SK-MEL-5 (cell line): ENCODE data around the gene VN1R4. TPM values are rescaled to one million over a fixed set of nuclear protein-coding genes. Genes with fewer than 3 reads are reported as not detected.
A peak's percentile ranks its signal among the peaks of the same experiment; 100 is the strongest.
"Not testable (repeated sequence)": the region's sequence is repeated elsewhere in the genome, so short reads cannot be mapped to it uniquely, and the experiment has no call there.

ENCODE experiments used
- DNase-seq: peaks from one replicate; pipeline ENCODE4 v3.0.0-alpha.2; 2016; ENCODE audit warnings: low read depth, low spot score
- in situ Hi-C: cut with HindIII; loops from 2 replicates; pipeline ENCODE4 v1.10.0; 2016; ENCODE audit warnings: low sequenced_read_pairs, high pct_unique_total_duplicates, low pct_unique_long_range_greater_than_20kb
- polyA plus RNA-seq, 2 experiments: library from polyadenylated mRNA; depleted of rRNA; stranded (reverse); fragments of >200 nt; gene quantifications; 2 replicates each; pipeline ENCODE4 v1.2.3, GENCODE V29; 2015
- total RNA-seq: library from RNA; depleted of rRNA; stranded (reverse); fragments of >200 nt; shearing (Covaris generic); gene quantifications from 2 replicates; pipeline ENCODE4 v1.2.3, GENCODE V29; 2014; rRNA removed

VN1R4 gene
- not detected in 2 replicates for total RNA-seq
- polyA plus RNA-seq (2015; cell fraction: cytosol; rRNA removed) = not detected in 2 replicates
- not detected in 2 replicates for polyA plus RNA-seq (2015; cell fraction: nucleus; rRNA removed)

DNA sequence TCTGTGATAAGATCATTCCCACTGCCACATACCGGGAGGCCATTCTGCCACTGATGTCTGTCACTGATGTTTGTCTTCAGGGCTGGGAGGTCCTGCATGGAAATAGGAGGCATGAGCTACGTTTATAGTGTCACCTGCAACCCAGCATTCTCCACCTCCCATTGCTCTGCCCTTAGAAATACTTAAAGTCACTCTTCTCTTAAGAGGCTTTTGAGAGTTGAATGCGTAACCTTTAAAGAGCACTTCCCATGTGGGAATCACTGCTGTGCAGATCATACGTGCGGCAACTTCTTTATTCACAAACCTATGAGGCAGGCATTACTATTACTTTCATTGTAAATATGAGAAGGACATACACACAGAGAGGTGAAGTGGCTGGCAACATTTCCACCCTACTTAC lies at the start of gene VN1R4:
VN1R4 (minus strand) TSS at position 101 of the 400 bp plus-strand sequence; CDS start at position 43, 58 bp downstream.
- DNase-seq, in situ Hi-C loops: not testable (repeated sequence)

DNA sequence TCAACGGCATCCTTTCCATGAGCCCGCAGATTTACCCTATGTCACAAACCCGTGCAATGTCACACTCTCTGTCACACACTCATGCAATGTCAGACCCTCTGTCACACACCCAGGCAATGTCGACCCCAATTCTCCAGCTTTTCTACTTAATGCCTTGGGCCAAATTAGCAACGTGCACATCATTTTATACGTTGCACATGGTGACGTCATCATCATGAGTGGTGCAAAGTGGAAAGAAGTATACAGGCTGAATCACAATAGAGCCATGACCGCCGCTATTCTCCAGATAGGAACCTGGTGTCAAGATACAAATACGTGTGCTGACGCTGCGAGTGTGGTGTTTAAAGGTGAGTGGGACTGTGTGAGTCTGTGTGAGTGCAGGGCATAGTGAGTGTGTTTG lies 44.4 kb upstream of the VN1R4 start:
- DNase-seq = no peak
- in situ Hi-C loops = no loop called here

GRCh38 chr19:53311044-53311443 lies 43.5 kb upstream of the VN1R4 start:
- in situ Hi-C loops = no loop called here
- no peak for DNase-seq

GRCh38 chr19:53308339-53308811 lies 40.9 kb upstream of the VN1R4 start:
- peak; percentile 4 for DNase-seq
- in situ Hi-C loops = no loop called here

DNA sequence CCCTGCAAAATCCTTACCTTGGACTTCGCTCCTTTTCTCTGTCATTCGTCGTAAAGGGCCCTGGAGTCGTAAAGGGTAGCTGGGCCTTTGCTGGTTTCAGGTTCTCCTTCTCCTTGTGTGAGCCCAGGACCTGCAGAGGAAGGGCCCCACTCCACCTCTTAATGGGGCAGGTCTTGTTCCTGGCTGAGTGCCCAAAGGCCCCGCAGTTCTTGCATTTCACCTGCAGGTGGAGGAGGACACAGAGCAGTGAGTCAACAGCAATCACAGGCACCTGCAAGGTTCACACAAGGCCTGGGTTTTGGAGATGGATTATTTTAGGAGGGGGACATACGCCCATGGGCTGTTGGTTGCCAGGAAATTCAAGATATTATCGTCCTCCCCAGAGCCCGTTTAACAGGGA lies 33.8 kb upstream of the VN1R4 start:
- in situ Hi-C loops, DNase-seq: not testable (repeated sequence)

DNA sequence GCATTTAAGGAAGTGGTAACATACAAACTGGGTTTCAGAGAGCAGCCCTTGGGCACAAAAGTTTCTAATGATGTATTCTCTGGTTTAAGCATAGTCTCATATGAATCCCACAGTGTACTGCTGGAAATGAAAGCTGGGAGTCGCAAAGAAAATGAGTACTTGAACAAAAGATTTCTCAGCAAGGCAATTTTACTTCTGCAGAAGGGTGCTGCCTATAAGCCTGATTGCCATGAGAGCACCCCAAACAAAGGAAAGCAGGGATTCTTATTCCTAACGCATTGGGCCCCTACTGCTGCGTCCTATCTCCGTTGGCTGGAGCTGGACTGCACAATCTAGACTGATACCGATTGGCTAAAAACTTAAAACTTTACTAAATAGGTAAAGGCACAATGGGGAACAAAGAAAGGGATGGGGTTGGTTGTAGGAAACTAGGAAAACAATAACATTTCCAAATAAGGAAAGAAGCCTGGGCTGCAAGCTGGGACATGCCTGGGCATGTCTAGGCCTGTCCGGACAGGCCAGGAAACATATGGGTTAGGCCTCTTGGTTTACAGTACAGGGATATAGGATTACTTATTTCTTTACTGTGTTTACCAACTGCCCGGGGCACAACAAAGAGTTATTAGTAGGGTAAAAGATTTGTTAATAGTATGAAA lies 27.4 kb upstream of the VN1R4 start:
- no peak for DNase-seq
- in situ Hi-C loops = no loop called here

GRCh38 chr19:53290758-53291549 lies 23.4 kb upstream of the VN1R4 start:
- no peak for DNase-seq
- in situ Hi-C loops = no loop called here

DNA sequence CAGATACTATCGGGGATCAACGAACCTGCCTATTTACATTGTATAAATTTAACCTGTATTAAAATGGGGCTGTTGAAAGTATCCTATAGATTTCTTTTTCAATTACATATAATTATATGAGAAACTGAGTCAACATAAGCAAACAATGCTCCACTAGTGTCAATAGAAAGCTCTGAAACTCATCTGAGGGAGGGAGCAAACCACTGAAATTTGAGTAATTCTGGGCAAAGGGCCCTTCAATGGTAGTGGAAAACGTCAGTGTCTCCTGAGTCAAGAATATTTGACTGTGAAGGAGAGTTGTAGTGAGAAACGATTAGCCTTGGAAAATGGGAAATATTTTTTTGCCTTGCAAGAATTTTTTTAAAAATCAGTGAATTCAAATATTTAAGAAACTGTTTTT lies 17.6 kb upstream of the VN1R4 start:
- in situ Hi-C loops = no loop called here
- no peak for DNase-seq

DNA sequence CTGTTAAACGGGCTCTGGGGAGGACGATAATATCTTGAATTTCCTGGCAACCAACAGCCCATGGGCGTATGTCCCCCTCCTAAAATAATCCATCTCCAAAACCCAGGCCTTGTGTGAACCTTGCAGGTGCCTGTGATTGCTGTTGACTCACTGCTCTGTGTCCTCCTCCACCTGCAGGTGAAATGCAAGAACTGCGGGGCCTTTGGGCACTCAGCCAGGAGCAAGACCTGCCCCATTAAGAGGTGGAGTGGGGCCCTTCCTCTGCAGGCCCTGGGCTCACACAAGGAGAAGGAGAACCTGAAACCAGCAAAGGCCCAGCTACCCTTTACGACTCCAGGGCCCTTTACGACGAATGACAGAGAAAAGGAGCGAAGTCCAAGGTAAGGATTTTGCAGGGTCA lies 14.4 kb upstream of the VN1R4 start:
- DNase-seq, in situ Hi-C loops: not testable (repeated sequence)

DNA sequence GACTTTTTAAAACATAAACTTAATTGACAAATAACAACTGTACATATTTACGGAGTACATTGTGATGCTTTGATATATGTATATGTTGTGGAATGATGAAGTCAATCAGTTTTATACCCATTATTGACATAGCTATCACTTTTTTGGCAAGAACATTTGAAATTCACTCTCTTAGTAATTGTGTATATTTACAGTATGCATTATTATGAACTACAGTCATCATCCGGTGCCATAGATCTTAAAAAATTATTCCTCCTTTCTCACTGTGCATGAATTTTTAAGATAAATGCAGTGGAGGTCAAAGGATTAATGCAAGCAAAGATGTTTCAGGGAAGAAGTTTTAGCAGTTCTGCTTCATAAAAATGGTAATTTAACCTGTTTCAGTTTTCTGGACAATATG lies 8.0 kb upstream of the VN1R4 start:
- in situ Hi-C loops = no loop called here
- DNase-seq = no peak

DNA sequence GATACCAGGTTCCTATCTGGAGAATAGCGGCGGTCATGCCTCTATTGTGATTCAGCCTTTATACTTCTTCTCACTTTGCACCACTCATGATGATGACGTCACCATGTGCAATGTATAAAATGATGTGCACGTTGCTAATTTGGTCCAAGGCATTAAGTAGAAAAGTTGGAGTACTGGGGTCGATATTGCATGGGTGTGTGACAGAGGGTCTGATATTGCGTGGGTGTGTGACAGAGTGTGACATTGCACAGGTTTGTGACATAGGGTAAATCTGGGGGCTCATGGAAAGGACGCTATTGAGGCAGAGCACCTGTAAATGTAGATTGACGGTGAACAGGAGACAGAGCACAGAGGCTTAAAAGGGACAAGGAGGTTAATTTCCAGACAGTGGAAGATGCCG lies 4.5 kb upstream of the VN1R4 start:
- in situ Hi-C loops = no loop called here

DNA sequence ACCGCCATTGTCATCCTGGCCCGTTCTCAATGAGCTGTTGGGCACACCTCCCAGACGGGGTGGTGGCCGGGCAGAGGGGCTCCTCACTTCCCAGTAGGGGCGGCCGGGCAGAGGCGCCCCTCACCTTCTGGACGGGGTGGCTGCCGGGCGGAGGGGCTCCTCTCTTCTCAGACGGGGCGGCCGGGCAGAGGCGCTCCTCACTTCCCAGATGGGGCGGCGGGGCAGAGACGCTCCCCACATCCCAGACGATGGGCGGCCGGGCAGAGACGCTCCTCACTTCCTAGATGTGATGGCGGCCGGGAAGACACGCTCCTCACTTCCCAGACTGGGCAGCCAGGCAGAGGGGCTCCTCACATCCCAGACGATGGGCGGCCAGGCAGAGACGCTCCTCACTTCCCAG lies 2.3 kb upstream of the VN1R4 start:
- DNase-seq, in situ Hi-C loops: not testable (repeated sequence)

More for the DNA sequence above, 4.5 kb upstream of the VN1R4 start:
- DNase-seq = no peak

DNA sequence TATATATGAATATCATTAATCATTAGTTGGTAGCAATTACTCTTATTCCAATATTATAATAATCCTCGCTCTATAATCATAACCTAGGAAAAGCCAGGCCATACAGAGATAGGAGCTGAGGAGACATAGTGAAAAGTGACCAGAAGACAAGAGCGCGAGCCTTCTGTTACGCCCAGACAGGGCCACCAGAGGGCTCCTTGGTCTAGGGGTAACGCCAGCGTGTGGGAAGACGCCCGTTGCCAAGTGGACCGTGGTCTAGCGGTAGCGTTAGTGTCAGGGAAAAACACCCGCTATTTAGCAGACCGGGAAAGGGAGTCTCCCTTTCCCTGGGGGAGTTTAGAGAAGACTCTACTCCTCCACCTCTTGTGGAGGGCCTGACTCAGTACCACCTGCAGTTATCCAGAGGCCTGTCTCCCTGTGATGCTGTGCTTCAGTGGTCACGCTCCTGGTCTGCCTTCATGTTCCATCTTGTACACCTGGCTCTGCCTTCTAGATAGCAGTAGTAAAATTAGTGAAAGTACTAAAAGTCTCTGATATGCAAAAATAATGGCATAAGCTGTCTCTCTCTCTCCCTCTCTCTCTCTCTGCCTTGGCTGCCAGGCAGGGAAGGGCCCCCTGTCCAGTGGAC lies 9.7 kb downstream of the VN1R4 start, which contains the start of gene VN1R2:
VN1R2 (plus strand) TSS at position 578 of the 628 bp plus-strand sequence. CDS start 84 bp downstream, outside the sequence.
- DNase-seq = peak; percentile 7
- in situ Hi-C loops = not testable (repeated sequence)

DNA sequence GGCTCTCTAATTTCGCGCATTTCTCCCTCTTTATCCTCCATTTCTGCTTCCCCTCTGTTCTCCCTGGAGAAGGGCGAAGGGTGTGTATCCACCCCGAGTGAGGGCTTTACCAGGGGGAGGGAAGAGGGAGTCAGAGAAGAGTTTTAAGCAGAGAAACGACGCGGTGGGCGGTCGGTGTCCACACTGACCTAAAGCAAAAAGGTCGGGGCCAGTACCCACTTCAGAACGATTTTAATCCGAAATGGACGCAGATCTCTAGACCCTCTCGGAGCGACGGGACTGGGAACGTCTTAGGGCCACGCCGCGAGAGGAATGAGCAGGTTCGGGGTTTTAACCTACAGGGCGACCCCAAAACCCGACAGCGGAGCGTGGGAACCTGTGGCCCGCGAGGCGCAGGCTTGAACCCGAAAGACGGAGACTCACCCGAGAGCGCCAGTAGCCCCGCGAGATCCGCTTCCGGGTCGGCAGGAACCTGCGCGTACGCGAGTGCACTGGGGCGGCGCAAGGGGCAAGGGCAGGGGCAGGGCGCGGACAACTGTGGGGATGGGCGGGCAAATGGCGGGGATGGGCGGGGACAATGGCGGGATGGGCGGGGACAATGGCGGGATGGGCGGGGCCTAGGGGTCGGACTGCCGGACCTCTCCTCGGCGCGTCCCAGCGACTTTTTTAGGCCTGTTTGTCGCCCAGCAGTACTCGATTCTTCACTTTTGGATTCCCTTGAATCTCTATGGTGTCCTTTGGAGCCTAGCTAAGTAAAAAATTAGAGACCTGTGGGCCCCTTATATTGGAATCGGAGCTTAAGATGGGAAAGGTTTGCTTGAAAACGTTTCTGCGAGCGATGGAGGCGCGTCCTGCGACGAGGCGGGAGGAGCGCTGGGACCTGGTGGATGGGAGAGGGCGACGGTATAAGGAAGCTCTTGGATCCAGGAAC lies 12.8 kb downstream of the VN1R4 start, which contains the start of gene ZNF677:
ZNF677 (minus strand) TSS at position 463 of the 931 bp plus-strand sequence. CDS start 3,323 bp downstream, outside the sequence.
- DNase-seq = peak; percentile 62
- in situ Hi-C loops = no loop called here

DNA sequence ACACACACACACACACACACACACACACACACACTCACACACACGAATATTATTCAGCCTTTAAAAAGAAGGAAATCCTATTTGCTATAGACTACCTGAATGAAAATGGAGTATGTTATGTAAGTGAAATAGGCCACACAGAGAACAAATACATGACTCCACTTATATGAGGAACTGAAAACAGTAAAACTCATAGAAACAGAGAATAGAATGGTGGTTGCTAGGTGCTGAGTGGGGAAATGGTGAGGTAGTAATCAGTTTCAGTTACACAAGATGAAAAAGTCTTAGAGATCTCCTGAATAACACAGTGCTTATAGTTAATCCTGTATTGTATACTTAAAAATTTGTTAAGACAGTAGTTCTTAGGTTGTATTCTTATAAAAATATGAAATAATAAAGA lies 21.0 kb downstream of the VN1R4 start:
- in situ Hi-C loops = no loop called here
- DNase-seq = no peak

DNA sequence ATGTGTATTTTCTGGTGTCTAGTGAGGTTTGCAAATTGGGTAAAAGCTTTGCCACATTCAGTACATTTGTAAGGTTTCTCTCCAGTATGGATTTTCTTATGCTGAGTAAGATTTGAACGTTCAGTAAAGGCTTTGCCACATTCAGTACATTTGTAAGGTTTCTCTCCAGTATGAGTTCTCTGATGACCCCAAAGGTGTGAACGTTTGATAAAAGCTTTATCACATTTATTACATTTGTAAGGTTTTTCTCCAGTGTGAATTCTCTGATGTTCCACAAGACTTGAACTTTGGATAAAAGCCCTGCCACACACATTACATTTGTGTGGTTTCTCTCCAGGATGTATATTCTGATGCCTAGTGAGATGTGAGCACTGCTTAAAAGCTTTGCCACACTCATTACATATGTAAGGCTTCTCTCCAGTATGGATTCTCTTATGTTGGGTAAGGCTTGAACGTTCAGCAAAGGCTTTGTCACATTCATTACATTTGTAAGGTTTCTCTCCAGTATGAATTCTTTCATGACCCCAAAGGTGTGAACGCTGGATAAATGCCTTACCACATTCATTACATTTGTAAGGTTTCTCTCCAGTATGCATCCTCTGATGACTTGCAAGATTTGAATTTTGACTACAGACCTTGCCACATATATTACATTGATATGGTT lies 30.3 kb downstream of the VN1R4 start:
- in situ Hi-C loops = no loop called here
- DNase-seq = no peak
